Neutrophil (primary cell): ENCODE measurements around the gene TGOLN2.

Experiments used
- H3K27ac ChIP-seq: fragments of 200-600 bp; sonication (generic); 2 replicates; pipeline ENCODE4 v1.5.1; 2016; ENCODE audit warnings: mild to moderate bottlenecking, moderate library complexity
- H3K27me3 ChIP-seq: fragments of 200-600 bp; sonication (generic); 2 replicates; pipeline ENCODE4 v1.6.0; 2016; ENCODE audit warnings: mild to moderate bottlenecking
- H3K36me3 ChIP-seq: fragments of 200-600 bp; sonication (generic); 2 replicates; pipeline ENCODE4 v1.5.1; 2017
- H3K4me1 ChIP-seq, 2 experiments: fragments of 200-600 bp in 1 of 2; sonication (generic) in 1 of 2; 1 replicate in 1 of 2; 2 replicates in 1 of 2; pipeline versions ENCODE4 v1.5.1 to v1.6.1; 2013 to 2016; ENCODE audit warnings: low read depth in 1 of 2, low read length in 1 of 2, mild to moderate bottlenecking in 1 of 2, moderate library complexity in 1 of 2; ENCODE audit not compliant: control insufficient read depth in 1 of 2, insufficient read depth in 1 of 2
- H3K4me3 ChIP-seq, 2 experiments: fragments of 200-600 bp in 1 of 2; sonication (generic) in 1 of 2; 1 replicate in 1 of 2; 2 replicates in 1 of 2; pipeline ENCODE4 v1.5.1; 2013 to 2016; ENCODE audit warnings: low read depth in 1 of 2, low read length in 1 of 2, mild to moderate bottlenecking in 1 of 2, moderate library complexity in 1 of 2
- H3K9me3 ChIP-seq: fragments of 200-600 bp; sonication (generic); 2 replicates; pipeline ENCODE4 v1.5.1; 2016
- TF ChIP-seq, protein P1 (sequence below): fragments of 200-600 bp; sonication (generic); IDR thresholded peaks from 2 replicates; pipeline ENCODE4 v1.5.1; 2016; ENCODE audit warnings: antibody characterized with exemption

The TGOLN2 gene

DNA sequence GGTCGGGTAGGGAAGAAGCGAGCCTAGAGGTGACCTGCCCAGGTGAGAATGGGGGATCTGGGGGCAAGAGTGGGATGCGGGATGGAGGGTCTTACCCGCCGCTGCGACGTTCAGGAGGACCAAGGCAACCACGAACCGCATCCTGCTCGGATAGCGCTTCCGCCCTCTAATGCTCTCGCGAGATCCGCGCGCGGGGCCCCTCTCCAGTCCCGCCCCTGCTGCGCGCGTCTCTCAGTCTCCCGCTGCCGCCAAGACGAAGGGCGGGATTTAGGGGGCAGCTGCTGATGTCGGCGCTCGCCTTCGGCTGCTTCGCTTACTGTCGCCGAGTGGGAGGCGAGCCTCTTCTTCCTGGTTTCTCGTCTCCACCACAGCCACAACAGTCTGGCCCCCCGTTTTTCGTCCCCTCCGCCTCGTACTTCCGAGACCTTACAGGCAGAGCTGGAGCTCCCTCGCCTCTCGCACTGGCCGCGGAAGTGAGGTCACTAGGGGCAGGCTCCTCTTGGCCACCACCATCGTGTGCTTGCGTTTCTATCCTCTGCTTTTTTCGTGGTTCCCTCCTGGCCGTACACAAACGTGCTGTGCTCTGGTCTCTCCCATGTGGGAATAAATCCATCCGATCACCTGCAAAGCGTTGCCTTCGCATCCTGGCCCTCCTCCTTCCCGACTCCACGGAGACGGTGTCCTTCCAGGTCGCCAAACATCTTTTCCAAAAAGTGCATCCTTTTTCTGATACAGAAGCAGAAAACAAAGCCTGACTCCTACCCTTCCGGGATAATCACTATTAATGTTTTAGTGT lies at the start of gene TGOLN2:
TGOLN2 (minus strand) TSS at position 168 of the 796 bp plus-strand sequence; CDS start at position 141, 27 bp downstream.
- TF ChIP-seq, protein P1, sequence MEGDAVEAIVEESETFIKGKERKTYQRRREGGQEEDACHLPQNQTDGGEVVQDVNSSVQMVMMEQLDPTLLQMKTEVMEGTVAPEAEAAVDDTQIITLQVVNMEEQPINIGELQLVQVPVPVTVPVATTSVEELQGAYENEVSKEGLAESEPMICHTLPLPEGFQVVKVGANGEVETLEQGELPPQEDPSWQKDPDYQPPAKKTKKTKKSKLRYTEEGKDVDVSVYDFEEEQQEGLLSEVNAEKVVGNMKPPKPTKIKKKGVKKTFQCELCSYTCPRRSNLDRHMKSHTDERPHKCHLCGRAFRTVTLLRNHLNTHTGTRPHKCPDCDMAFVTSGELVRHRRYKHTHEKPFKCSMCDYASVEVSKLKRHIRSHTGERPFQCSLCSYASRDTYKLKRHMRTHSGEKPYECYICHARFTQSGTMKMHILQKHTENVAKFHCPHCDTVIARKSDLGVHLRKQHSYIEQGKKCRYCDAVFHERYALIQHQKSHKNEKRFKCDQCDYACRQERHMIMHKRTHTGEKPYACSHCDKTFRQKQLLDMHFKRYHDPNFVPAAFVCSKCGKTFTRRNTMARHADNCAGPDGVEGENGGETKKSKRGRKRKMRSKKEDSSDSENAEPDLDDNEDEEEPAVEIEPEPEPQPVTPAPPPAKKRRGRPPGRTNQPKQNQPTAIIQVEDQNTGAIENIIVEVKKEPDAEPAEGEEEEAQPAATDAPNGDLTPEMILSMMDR: no peak
- peaks cover 38 to 52% of the 10 kb centered on the region in 2 experiments for H3K4me1 ChIP-seq
- H3K9me3 ChIP-seq: no peaks in the 10 kb centered on the region
- peak within 1 kb of the TSS; percentile 77 to 87 for H3K4me3 ChIP-seq
- H3K36me3 ChIP-seq: peaks cover 19% of the 10 kb centered on the region
- H3K27ac ChIP-seq: peak within 1 kb of the TSS; percentile 98
- H3K27me3 ChIP-seq: no peaks in the 10 kb centered on the region

DNA sequence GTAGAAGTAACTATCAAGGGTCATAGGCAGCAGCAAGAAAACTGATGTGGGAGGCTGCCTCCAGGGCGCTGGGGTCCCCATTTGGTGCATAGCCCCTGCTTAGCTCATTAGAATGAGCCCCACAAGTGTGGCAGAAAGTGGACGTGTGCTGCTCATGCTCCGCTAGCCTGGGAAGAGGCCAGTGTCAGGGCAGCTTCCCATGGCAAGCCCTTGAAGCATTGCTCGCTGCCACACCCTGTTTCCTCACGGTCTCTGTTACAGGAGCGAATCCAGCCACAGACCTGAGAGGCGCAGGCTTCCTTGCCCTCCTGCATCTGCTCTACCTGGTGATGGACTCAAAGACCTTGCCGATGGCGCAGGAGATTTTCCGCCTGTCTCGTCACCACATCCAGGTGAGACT lies 49.3 kb upstream of the TGOLN2 start:
- peaks cover 55% of the 10 kb centered on the region for H3K36me3 ChIP-seq
- peaks cover 4% of the 10 kb centered on the region for H3K9me3 ChIP-seq
- H3K4me1 ChIP-seq: no peaks in the 10 kb centered on the region
- no peak overlapping the region for H3K27ac ChIP-seq
- H3K27me3 ChIP-seq: no peaks in the 10 kb centered on the region
- TF ChIP-seq, protein P1: no peak
- H3K4me3 ChIP-seq: no peak overlapping the region

GRCh38 chr2:85376291-85377065 lies 48.7 kb upstream of the TGOLN2 start:
- peaks cover 61% of the 10 kb centered on the region for H3K36me3 ChIP-seq
- H3K9me3 ChIP-seq: peaks cover 4% of the 10 kb centered on the region
- TF ChIP-seq, protein P1: no peak

GRCh38 chr2:85371045-85371444 lies 43.3 kb upstream of the TGOLN2 start:
- H3K36me3 ChIP-seq: peaks cover 40% of the 10 kb centered on the region
- no peaks in the 10 kb centered on the region for H3K9me3 ChIP-seq

More at GRCh38 chr2:85376291-85377065, 48.7 kb upstream of the TGOLN2 start:
- Histone ChIP-seq H3K4me3 (no peak overlapping the region), H3K4me1 (peaks cover 0 to under 1% of the 10 kb centered on the region in 2 experiments), H3K27me3 (no peaks in the 10 kb centered on the region), H3K27ac (no peak overlapping the region)

GRCh38 chr2:85369500-85369899 lies 41.7 kb upstream of the TGOLN2 start:
- Histone ChIP-seq H3K27ac (no peak overlapping the region), H3K27me3 (no peaks in the 10 kb centered on the region), H3K4me3 (no peak overlapping the region), H3K4me1 (peaks cover 4 to 9% of the 10 kb centered on the region in 2 experiments), H3K9me3 (no peaks in the 10 kb centered on the region), H3K36me3 (peaks cover 35% of the 10 kb centered on the region)
- TF ChIP-seq, protein P1: no peak

More at GRCh38 chr2:85371045-85371444, 43.3 kb upstream of the TGOLN2 start:
- H3K4me3 ChIP-seq: no peak overlapping the region
- H3K27ac ChIP-seq: peak overlapping the region; percentile 39
- H3K4me1 ChIP-seq: peaks cover 4 to 9% of the 10 kb centered on the region in 2 experiments
- H3K27me3 ChIP-seq: no peaks in the 10 kb centered on the region
- TF ChIP-seq, protein P1: no peak
